ENCODE results near the gene ASPA. TPM values are rescaled to one million over a fixed set of nuclear protein-coding genes. Genes with fewer than 3 reads are reported as not detected.
A peak's percentile ranks its signal among the peaks of the same experiment; 100 is the strongest.

The ASPA gene
- total and polyA plus RNA-seq, 2 of the 13 experiments (the other 11 are each of a cell fraction or from before 2014, with no cell fraction given): not detected

- TF ChIP-seq PRDM4 (CRISPR knock-in tag; IDR thresholded peaks at IDR 0.05; ENCODE audit: borderline replicate concordance): no peak
- TF ChIP-seq, protein P1, sequence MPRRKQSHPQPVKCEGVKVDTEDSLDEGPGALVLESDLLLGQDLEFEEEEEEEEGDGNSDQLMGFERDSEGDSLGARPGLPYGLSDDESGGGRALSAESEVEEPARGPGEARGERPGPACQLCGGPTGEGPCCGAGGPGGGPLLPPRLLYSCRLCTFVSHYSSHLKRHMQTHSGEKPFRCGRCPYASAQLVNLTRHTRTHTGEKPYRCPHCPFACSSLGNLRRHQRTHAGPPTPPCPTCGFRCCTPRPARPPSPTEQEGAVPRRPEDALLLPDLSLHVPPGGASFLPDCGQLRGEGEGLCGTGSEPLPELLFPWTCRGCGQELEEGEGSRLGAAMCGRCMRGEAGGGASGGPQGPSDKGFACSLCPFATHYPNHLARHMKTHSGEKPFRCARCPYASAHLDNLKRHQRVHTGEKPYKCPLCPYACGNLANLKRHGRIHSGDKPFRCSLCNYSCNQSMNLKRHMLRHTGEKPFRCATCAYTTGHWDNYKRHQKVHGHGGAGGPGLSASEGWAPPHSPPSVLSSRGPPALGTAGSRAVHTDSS (CRISPR knock-in tag; conservative IDR thresholded peaks at IDR 0.05): no peak
- TF ChIP-seq, protein P2, sequence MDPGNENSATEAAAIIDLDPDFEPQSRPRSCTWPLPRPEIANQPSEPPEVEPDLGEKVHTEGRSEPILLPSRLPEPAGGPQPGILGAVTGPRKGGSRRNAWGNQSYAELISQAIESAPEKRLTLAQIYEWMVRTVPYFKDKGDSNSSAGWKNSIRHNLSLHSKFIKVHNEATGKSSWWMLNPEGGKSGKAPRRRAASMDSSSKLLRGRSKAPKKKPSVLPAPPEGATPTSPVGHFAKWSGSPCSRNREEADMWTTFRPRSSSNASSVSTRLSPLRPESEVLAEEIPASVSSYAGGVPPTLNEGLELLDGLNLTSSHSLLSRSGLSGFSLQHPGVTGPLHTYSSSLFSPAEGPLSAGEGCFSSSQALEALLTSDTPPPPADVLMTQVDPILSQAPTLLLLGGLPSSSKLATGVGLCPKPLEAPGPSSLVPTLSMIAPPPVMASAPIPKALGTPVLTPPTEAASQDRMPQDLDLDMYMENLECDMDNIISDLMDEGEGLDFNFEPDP (CRISPR knock-in tag; conservative IDR thresholded peaks at IDR 0.05): no peak
- TF ChIP-seq ZNF629 (CRISPR knock-in tag; conservative IDR thresholded peaks at IDR 0.05): no peak
- TF ChIP-seq EEA1 (CRISPR knock-in tag; IDR thresholded peaks at IDR 0.05; ENCODE audit: borderline replicate concordance): no peak
- TF ChIP-seq NR2F2 (IDR thresholded peaks at IDR 0.05; ENCODE audit: borderline replicate concordance, low read depth): no peak
- no peak for TF ChIP-seq KIAA2018 (CRISPR knock-in tag; IDR thresholded peaks at IDR 0.05; ENCODE audit: borderline replicate concordance)
- no peak for TF ChIP-seq E2F2 (CRISPR knock-in tag; IDR thresholded peaks at IDR 0.05; ENCODE audit: borderline replicate concordance)
- no peak for TF ChIP-seq ARNT (IDR thresholded peaks at IDR 0.05)
- no peak for TF ChIP-seq MIER2 (CRISPR knock-in tag; IDR thresholded peaks at IDR 0.05)
- TF ChIP-seq ZNF275 (CRISPR knock-in tag; IDR thresholded peaks at IDR 0.05; ENCODE audit: borderline replicate concordance): no peak
- TF ChIP-seq HES4 (CRISPR knock-in tag; IDR thresholded peaks at IDR 0.05; ENCODE audit: borderline replicate concordance): no peak
- TF ChIP-seq ZNF331 (CRISPR knock-in tag; IDR thresholded peaks at IDR 0.05): no peak
- peak; percentile 63 for TF ChIP-seq SAP130 (CRISPR knock-in tag; IDR thresholded peaks at IDR 0.05; ENCODE audit: low read depth)
These were observed 1.6 kb upstream of the ASPA start (continued) for GRCh38 chr17:3474212-3474611.
